Testis (tissue), 2 donors: ENCODE measurements around the gene MARCHF11.

Experiments
- POLR2A ChIP-seq: fragments of 450-650 bp; IDR thresholded peaks from one replicate; pipeline ENCODE4 v1.6.1; 2017; ENCODE audit warnings: antibody characterized with exemption, mild to moderate bottlenecking, moderate library complexity
- TF ChIP-seq, protein P1 (sequence below), 3 experiments: fragments of 450-650 bp in 2 of 3; fragments of 200-600 bp in 1 of 3; sonication (generic) in 1 of 3; IDR thresholded peaks; one replicate each; pipeline ENCODE4 v1.5.1; 2016 to 2019; ENCODE audit warnings: antibody characterized with exemption in 3 of 3, mild to moderate bottlenecking in 2 of 3, moderate library complexity in 1 of 3

DNA sequence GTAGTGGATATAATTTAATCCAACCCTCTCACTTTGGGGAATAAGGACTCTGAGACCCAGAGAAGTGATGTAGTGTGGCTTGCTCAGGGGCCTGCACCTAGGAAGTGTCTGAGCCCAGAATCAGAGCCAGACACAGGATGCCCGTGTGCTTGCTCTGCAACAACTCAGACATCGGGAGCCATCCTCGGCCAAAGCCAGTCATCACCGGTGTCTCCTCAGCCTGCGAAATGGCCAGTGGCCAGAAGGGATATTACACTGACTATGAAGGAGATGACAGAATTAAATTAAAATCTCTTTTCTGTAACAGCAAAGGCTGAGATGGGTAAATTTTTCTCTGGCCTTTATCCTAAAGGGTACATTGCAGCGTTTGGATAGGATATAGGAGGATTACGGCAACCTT, 102.9 kb downstream of the MARCHF11 start:
- TF ChIP-seq, protein P1, sequence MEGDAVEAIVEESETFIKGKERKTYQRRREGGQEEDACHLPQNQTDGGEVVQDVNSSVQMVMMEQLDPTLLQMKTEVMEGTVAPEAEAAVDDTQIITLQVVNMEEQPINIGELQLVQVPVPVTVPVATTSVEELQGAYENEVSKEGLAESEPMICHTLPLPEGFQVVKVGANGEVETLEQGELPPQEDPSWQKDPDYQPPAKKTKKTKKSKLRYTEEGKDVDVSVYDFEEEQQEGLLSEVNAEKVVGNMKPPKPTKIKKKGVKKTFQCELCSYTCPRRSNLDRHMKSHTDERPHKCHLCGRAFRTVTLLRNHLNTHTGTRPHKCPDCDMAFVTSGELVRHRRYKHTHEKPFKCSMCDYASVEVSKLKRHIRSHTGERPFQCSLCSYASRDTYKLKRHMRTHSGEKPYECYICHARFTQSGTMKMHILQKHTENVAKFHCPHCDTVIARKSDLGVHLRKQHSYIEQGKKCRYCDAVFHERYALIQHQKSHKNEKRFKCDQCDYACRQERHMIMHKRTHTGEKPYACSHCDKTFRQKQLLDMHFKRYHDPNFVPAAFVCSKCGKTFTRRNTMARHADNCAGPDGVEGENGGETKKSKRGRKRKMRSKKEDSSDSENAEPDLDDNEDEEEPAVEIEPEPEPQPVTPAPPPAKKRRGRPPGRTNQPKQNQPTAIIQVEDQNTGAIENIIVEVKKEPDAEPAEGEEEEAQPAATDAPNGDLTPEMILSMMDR (IDR thresholded peaks at IDR 0.05) = no peak
- TF ChIP-seq POLR2A = no peak
